Measurements from ENCODE around the gene DNAAF5. TPM values are rescaled to one million over a fixed set of nuclear protein-coding genes. Genes with fewer than 3 reads are reported as not detected.
A peak's percentile ranks its signal among the peaks of the same experiment; 100 is the strongest.

The DNAAF5 gene
- total RNA-seq, 2 experiments from 2014 or later, result 26.2 to 27.5 TPM

- Mint-ChIP-seq H3K4me1 (ENCODE audit: low read depth) (no peaks in the 10 kb centered on the region), H3K9me3 (no peaks in the 10 kb centered on the region), H3K27ac (no peak overlapping the region), H3K36me3 (ENCODE audit: low read depth) (peaks cover 21% of the 10 kb centered on the region), H3K27me3 (ENCODE audit: low read depth) (no peaks in the 10 kb centered on the region), H3K4me3 (no peak overlapping the region)
- DNase-seq, result no peak
- CTCF ChIA-PET, result no interaction called here
- intact Hi-C loops (cut with micrococcal nuclease), result no loop called here
Measured at GRCh38 chr7:778968-779451, 52.5 kb downstream of the DNAAF5 start.

- Mint-ChIP-seq H3K36me3 (ENCODE audit: low read depth) (peaks cover 22% of the 10 kb centered on the region), H3K27me3 (ENCODE audit: low read depth) (no peaks in the 10 kb centered on the region), H3K4me1 (ENCODE audit: low read depth) (no peaks in the 10 kb centered on the region), H3K9me3 (no peaks in the 10 kb centered on the region), H3K27ac (no peak overlapping the region), H3K4me3 (no peak overlapping the region)
- intact Hi-C loops (cut with micrococcal nuclease), result no loop called here
- CTCF ChIA-PET, result no interaction called here
- DNase-seq, result no peak
Measured at GRCh38 chr7:779480-779879, 53.0 kb downstream of the DNAAF5 start.

- no peaks in the 10 kb centered on the region for H3K27me3 Mint-ChIP-seq (ENCODE audit: low read depth)
- H3K36me3 Mint-ChIP-seq (ENCODE audit: low read depth), result peaks cover 24% of the 10 kb centered on the region
- H3K9me3 Mint-ChIP-seq, result no peaks in the 10 kb centered on the region
- no peak for DNase-seq
- intact Hi-C loops (cut with micrococcal nuclease), result no loop called here
- H3K4me1 Mint-ChIP-seq (ENCODE audit: low read depth), result no peaks in the 10 kb centered on the region
- CTCF ChIA-PET, result no interaction called here
- no peak overlapping the region for H3K27ac Mint-ChIP-seq
- H3K4me3 Mint-ChIP-seq, result no peak overlapping the region
Measured at GRCh38 chr7:780081-780480, 53.6 kb downstream of the DNAAF5 start.

GRCh38 chr7:780516-780915 is 54.0 kb downstream of the DNAAF5 start:
- H3K27ac Mint-ChIP-seq, result no peak overlapping the region
- no peaks in the 10 kb centered on the region for H3K4me1 Mint-ChIP-seq (ENCODE audit: low read depth)
- intact Hi-C loops (cut with micrococcal nuclease), result no loop called here
- no peaks in the 10 kb centered on the region for H3K9me3 Mint-ChIP-seq
- CTCF ChIA-PET, result no interaction called here
- no peaks in the 10 kb centered on the region for H3K27me3 Mint-ChIP-seq (ENCODE audit: low read depth)
- no peak overlapping the region for H3K4me3 Mint-ChIP-seq
- peaks cover 26% of the 10 kb centered on the region for H3K36me3 Mint-ChIP-seq (ENCODE audit: low read depth)
- no peak for DNase-seq

GRCh38 chr7:781186-781849 is 54.8 kb downstream of the DNAAF5 start:
- H3K4me1 Mint-ChIP-seq (ENCODE audit: low read depth), result no peaks in the 10 kb centered on the region
- no peak overlapping the region for H3K4me3 Mint-ChIP-seq
- no peak overlapping the region for H3K27ac Mint-ChIP-seq
- intact Hi-C loops (cut with micrococcal nuclease), result no loop called here
- DNase-seq, result no peak
- H3K9me3 Mint-ChIP-seq, result no peaks in the 10 kb centered on the region
- no peaks in the 10 kb centered on the region for H3K27me3 Mint-ChIP-seq (ENCODE audit: low read depth)
- H3K36me3 Mint-ChIP-seq (ENCODE audit: low read depth), result peaks cover 26% of the 10 kb centered on the region
- CTCF ChIA-PET, result interaction anchor here (0.6 kb wide), 1 partner anchor 462 kb away, joined by 3 read pairs; no protein-coding TSS in a partner anchor

- no peaks in the 10 kb centered on the region for H3K27me3 Mint-ChIP-seq (ENCODE audit: low read depth)
- H3K4me3 Mint-ChIP-seq, result no peak overlapping the region
- no peaks in the 10 kb centered on the region for H3K4me1 Mint-ChIP-seq (ENCODE audit: low read depth)
- no peak overlapping the region for H3K27ac Mint-ChIP-seq
- no peak for DNase-seq
- H3K36me3 Mint-ChIP-seq (ENCODE audit: low read depth), result peaks cover 26% of the 10 kb centered on the region
- CTCF ChIA-PET, result interaction anchor here (0.6 kb wide), 1 partner anchor 463 kb away, joined by 3 read pairs; no protein-coding TSS in a partner anchor
- intact Hi-C loops (cut with micrococcal nuclease), result no loop called here
- no peaks in the 10 kb centered on the region for H3K9me3 Mint-ChIP-seq
Measured at GRCh38 chr7:781936-782529, 55.5 kb downstream of the DNAAF5 start.

- Mint-ChIP-seq H3K4me3 (no peak overlapping the region), H3K27ac (no peak overlapping the region), H3K4me1 (ENCODE audit: low read depth) (no peaks in the 10 kb centered on the region), H3K9me3 (no peaks in the 10 kb centered on the region), H3K27me3 (ENCODE audit: low read depth) (no peaks in the 10 kb centered on the region), H3K36me3 (ENCODE audit: low read depth) (peaks cover 25% of the 10 kb centered on the region)
- CTCF ChIA-PET, result interaction anchor here (1.0 to 1.2 kb wide), 3 partner anchors 49 to 90 kb away, joined by 4 to 7 read pairs (median 7); partner anchors contain the start of gene SUN1
- intact Hi-C loops (cut with micrococcal nuclease), result no loop called here
- DNase-seq, result no peak
Measured at GRCh38 chr7:782718-783449, 56.4 kb downstream of the DNAAF5 start.

GRCh38 chr7:783556-784490 is 57.3 kb downstream of the DNAAF5 start:
- no peak for DNase-seq
- Mint-ChIP-seq H3K27me3 (ENCODE audit: low read depth) (no peaks in the 10 kb centered on the region), H3K27ac (no peak overlapping the region), H3K4me3 (no peak overlapping the region), H3K4me1 (ENCODE audit: low read depth) (no peaks in the 10 kb centered on the region), H3K9me3 (no peaks in the 10 kb centered on the region), H3K36me3 (ENCODE audit: low read depth) (peaks cover 31% of the 10 kb centered on the region)
- intact Hi-C loops (cut with micrococcal nuclease), result no loop called here
- CTCF ChIA-PET, result interaction anchor here (0.8 to 1.2 kb wide), 4 partner anchors 48 to 191 kb away, joined by 3 to 7 read pairs (median 6); partner anchors contain the start of genes COX19 and SUN1

GRCh38 chr7:784971-785370 is 58.5 kb downstream of the DNAAF5 start:
- Mint-ChIP-seq H3K4me3 (no peak overlapping the region), H3K4me1 (ENCODE audit: low read depth) (no peaks in the 10 kb centered on the region), H3K36me3 (ENCODE audit: low read depth) (peaks cover 36% of the 10 kb centered on the region), H3K9me3 (no peaks in the 10 kb centered on the region), H3K27ac (no peak overlapping the region), H3K27me3 (ENCODE audit: low read depth) (no peaks in the 10 kb centered on the region)
- DNase-seq, result no peak
- intact Hi-C loops (cut with micrococcal nuclease), result no loop called here
- CTCF ChIA-PET, result no interaction called here

- Mint-ChIP-seq H3K4me3 (no peak overlapping the region), H3K9me3 (no peaks in the 10 kb centered on the region), H3K27ac (no peak overlapping the region), H3K36me3 (ENCODE audit: low read depth) (peaks cover 36% of the 10 kb centered on the region), H3K4me1 (ENCODE audit: low read depth) (no peaks in the 10 kb centered on the region), H3K27me3 (ENCODE audit: low read depth) (no peaks in the 10 kb centered on the region)
- CTCF ChIA-PET, result interaction anchor here (1.1 to 1.8 kb wide), 2 partner anchors 85 to 88 kb away, joined by 9 read pairs; no protein-coding TSS in a partner anchor
- no peak for DNase-seq
- intact Hi-C loops (cut with micrococcal nuclease), result no loop called here
Measured at GRCh38 chr7:785416-785815, 58.9 kb downstream of the DNAAF5 start.

- intact Hi-C loops (cut with micrococcal nuclease), result loop anchor here (1.0 kb wide), 3 partner anchors 46 to 168 kb away; partner anchors contain the start of genes ADAP1 and SUN1
- Mint-ChIP-seq H3K4me3 (no peak overlapping the region), H3K9me3 (no peaks in the 10 kb centered on the region), H3K27me3 (ENCODE audit: low read depth) (no peaks in the 10 kb centered on the region), H3K4me1 (ENCODE audit: low read depth) (no peaks in the 10 kb centered on the region), H3K27ac (no peak overlapping the region), H3K36me3 (ENCODE audit: low read depth) (peaks cover 33% of the 10 kb centered on the region)
- DNase-seq, result peak; percentile 84
- CTCF ChIA-PET, result interaction anchor here (1.1 to 1.8 kb wide), 2 partner anchors 83 to 86 kb away, joined by 9 read pairs; no protein-coding TSS in a partner anchor
Measured at GRCh38 chr7:786472-787255, 60.2 kb downstream of the DNAAF5 start.
